ENCODE measurements around the gene CA10. TPM values are rescaled to one million over a fixed set of nuclear protein-coding genes. Genes with fewer than 3 reads are reported as not detected.

The CA10 gene
- total RNA-seq, 1 experiment from 2014 or later: not detected

- no peaks in the 10 kb centered on the region; the same call in 1 of the 2 replicates for H4K20me1 ChIP-seq (ENCODE audit: insufficient read depth)
- no peaks in the 10 kb centered on the region for H3K79me2 ChIP-seq (ENCODE audit: low read depth)
- no peak for TF ChIP-seq CTCF (conservative IDR thresholded peaks at IDR 0.05)
- no peak for TF ChIP-seq EZH2 (IDR thresholded peaks at IDR 0.05; ENCODE audit: low read depth)
- no peaks in the 10 kb centered on the region for H3K27me3 ChIP-seq (ENCODE audit: insufficient read depth, low read depth)
- no peaks in the 10 kb centered on the region for H3K4me1 ChIP-seq (replicated peaks; ENCODE audit: insufficient read depth)
- H3K27ac ChIP-seq: no peak overlapping the region
- ChIA-PET POLR2A (ENCODE audit: unreplicated experiment) (no interaction called here), CTCF (no interaction called here)
- DNase-seq: no peak
- intact Hi-C loops (cut with micrococcal nuclease; ENCODE audit: unreplicated experiment): no loop called here
- H3K4me3 ChIP-seq: no peak overlapping the region
- no peaks in the 10 kb centered on the region for H3F3A ChIP-seq (ENCODE audit: insufficient read depth, low read depth)
- H2AFZ ChIP-seq: no peak overlapping the region
- H3K36me3 ChIP-seq (ENCODE audit: low read depth): no peaks in the 10 kb centered on the region
- H3K9me3 ChIP-seq (ENCODE audit: insufficient read depth, low read depth): no peaks in the 10 kb centered on the region
- no TSS peak for BruUV-seq (replicated peaks)
- H3K4me2 ChIP-seq: no peak overlapping the region
- H3K9me2 ChIP-seq (ENCODE audit: insufficient read depth): no peaks in the 10 kb centered on the region
These were observed 344.7 kb downstream of the CA10 start for GRCh38 chr17:51813784-51814174.

- intact Hi-C loops (cut with micrococcal nuclease; ENCODE audit: unreplicated experiment): no loop called here
- BruUV-seq (replicated peaks): no TSS peak
- DNase-seq: no peak
- Histone ChIP-seq H3K9me3 (ENCODE audit: insufficient read depth, low read depth) (no peaks in the 10 kb centered on the region), H3K27me3 (ENCODE audit: insufficient read depth, low read depth) (no peaks in the 10 kb centered on the region), H3K27ac (no peak overlapping the region), H3K4me2 (no peak overlapping the region), H3F3A (ENCODE audit: insufficient read depth, low read depth) (no peaks in the 10 kb centered on the region), H4K20me1 (ENCODE audit: insufficient read depth) (no peaks in the 10 kb centered on the region; the same call in 1 of the 2 replicates), H3K36me3 (ENCODE audit: low read depth) (no peaks in the 10 kb centered on the region), H3K9me2 (ENCODE audit: insufficient read depth) (no peaks in the 10 kb centered on the region), H3K79me2 (ENCODE audit: low read depth) (no peaks in the 10 kb centered on the region), H3K4me3 (no peak overlapping the region), H2AFZ (no peak overlapping the region), H3K4me1 (replicated peaks; ENCODE audit: insufficient read depth) (no peaks in the 10 kb centered on the region)
- CTCF ChIA-PET: no interaction called here
- TF ChIP-seq CTCF (conservative IDR thresholded peaks at IDR 0.05) (no peak), EZH2 (IDR thresholded peaks at IDR 0.05; ENCODE audit: low read depth) (no peak)
- POLR2A ChIA-PET (ENCODE audit: unreplicated experiment): no interaction called here
These were observed 345.3 kb downstream of the CA10 start for GRCh38 chr17:51813140-51813783.

- H2AFZ ChIP-seq: no peak overlapping the region
- no peaks in the 10 kb centered on the region for H3K9me3 ChIP-seq (ENCODE audit: insufficient read depth, low read depth)
- ChIA-PET CTCF (no interaction called here), POLR2A (ENCODE audit: unreplicated experiment) (no interaction called here)
- no peaks in the 10 kb centered on the region for H3K79me2 ChIP-seq (ENCODE audit: low read depth)
- intact Hi-C loops (cut with micrococcal nuclease; ENCODE audit: unreplicated experiment): no loop called here
- H3K27me3 ChIP-seq (ENCODE audit: insufficient read depth, low read depth): no peaks in the 10 kb centered on the region; the same call in 1 of the 2 replicates
- no TSS peak for BruUV-seq (replicated peaks)
- H3K9me2 ChIP-seq (ENCODE audit: insufficient read depth): no peaks in the 10 kb centered on the region
- H3K4me1 ChIP-seq (replicated peaks; ENCODE audit: insufficient read depth): no peaks in the 10 kb centered on the region
- DNase-seq: no peak
- H4K20me1 ChIP-seq (ENCODE audit: insufficient read depth): no peaks in the 10 kb centered on the region
- H3K36me3 ChIP-seq (ENCODE audit: low read depth): no peaks in the 10 kb centered on the region
- TF ChIP-seq CTCF (conservative IDR thresholded peaks at IDR 0.05) (no peak), EZH2 (IDR thresholded peaks at IDR 0.05; ENCODE audit: low read depth) (no peak)
- no peak overlapping the region for H3K27ac ChIP-seq
- H3K4me2 ChIP-seq: no peak overlapping the region
- H3F3A ChIP-seq (ENCODE audit: insufficient read depth, low read depth): no peaks in the 10 kb centered on the region
- H3K4me3 ChIP-seq: no peak overlapping the region
These were observed 351.1 kb downstream of the CA10 start for GRCh38 chr17:51807460-51807859.

Data from PC-9 (cell line).